IMR-90 (cell line): ENCODE results near the gene KIF3B. TPM values are rescaled to one million over a fixed set of nuclear protein-coding genes. Genes with fewer than 3 reads are reported as not detected.

Experiments
- ATAC-seq: fragments of 200-7000 bp; cut with Tn5 transposase; 2 replicates; pipeline ENCODE4 v1.9.1; 2020; ENCODE audit warnings: low read depth, mild to moderate bottlenecking, moderate library complexity
- BruUV-seq: library from RNA; stranded (reverse); fragments of 400-500 nt; replicated peaks from 2 replicates; lab custom pipeline; 2021; lab: Mats Ljungman, UMichigan
- CTCF ChIA-PET: fragments of 300-600 bp; formaldehyde crosslinking; extraction: SDS; loops from one replicate; lab custom pipeline; 2021; ENCODE audit warnings: antibody characterized with exemption; lab: Yijun Ruan, JAX
- POLR2A ChIA-PET: fragments of 300-600 bp; sonication (Branson Sonifier 250); formaldehyde crosslinking; loops from one replicate; lab custom pipeline; 2022; ENCODE audit warnings: antibody characterized with exemption; ENCODE audit not compliant: unreplicated experiment; lab: Charles Lee
- DNase-seq: peaks from one replicate; pipeline ENCODE4 v3.0.0; 2013
- H2AFZ ChIP-seq: replicated peaks from 2 replicates; pipeline ENCODE3; 2013; ENCODE audit warnings: low read length, mild to moderate bottlenecking; ENCODE audit not compliant: poor library complexity
- H2AK5ac ChIP-seq: 2 replicates; pipeline ENCODE4 v1.6.1; 2013; ENCODE audit warnings: low read depth, low read length, inconsistent platforms
- H2AK9ac ChIP-seq: replicated peaks from 2 replicates; pipeline ENCODE3; 2013; ENCODE audit warnings: mild to moderate bottlenecking, low read depth, low read length, moderate library complexity; ENCODE audit not compliant: poor library complexity
- H2BK120ac ChIP-seq: 2 replicates; pipeline ENCODE4 v1.6.1; 2013; ENCODE audit warnings: low read depth, low read length, inconsistent platforms
- H2BK15ac ChIP-seq: 3 replicates; pipeline ENCODE4 v1.6.1; 2013; ENCODE audit warnings: low read depth, low read length, inconsistent platforms
- H2BK20ac ChIP-seq: 2 replicates; pipeline ENCODE4 v1.6.1; 2013; ENCODE audit warnings: low read depth, mild to moderate bottlenecking, inconsistent platforms, low read length, moderate library complexity
- H2BK5ac ChIP-seq: 2 replicates; pipeline ENCODE4 v1.6.1; 2013; ENCODE audit warnings: mild to moderate bottlenecking, low read depth, low read length, inconsistent platforms; ENCODE audit not compliant: poor library complexity, severe bottlenecking
- H3K14ac ChIP-seq: replicated peaks from 2 replicates; pipeline ENCODE4 v1.6.1; 2013; ENCODE audit warnings: low read depth, low read length, inconsistent platforms
- H3K18ac ChIP-seq: 2 replicates; pipeline ENCODE4 v1.6.1; 2013; ENCODE audit warnings: low read depth, low read length, control low read depth
- H3K23ac ChIP-seq: 2 replicates; pipeline ENCODE4 v1.6.1; 2013; ENCODE audit warnings: low read depth, low read length, inconsistent platforms
- H3K27ac ChIP-seq: 2 replicates; pipeline ENCODE4 v1.5.1; 2013; ENCODE audit warnings: mild to moderate bottlenecking, control low read depth, low read length; ENCODE audit not compliant: insufficient read depth
- H3K27me3 ChIP-seq: 2 replicates; pipeline ENCODE4 v1.6.1; 2013; ENCODE audit warnings: low read length; ENCODE audit not compliant: control insufficient read depth, insufficient read depth
- H3K36me3 ChIP-seq: 2 replicates; pipeline ENCODE4 v1.6.1; 2013; ENCODE audit warnings: low read length, mixed read lengths; ENCODE audit not compliant: control insufficient read depth, insufficient read depth
- H3K4ac ChIP-seq: 2 replicates; pipeline ENCODE4 v1.6.1; 2013; ENCODE audit warnings: low read depth, low read length, inconsistent platforms
- H3K4me1 ChIP-seq: 2 replicates; pipeline ENCODE4 v1.6.1; 2013; ENCODE audit warnings: low read length, mixed read lengths; ENCODE audit not compliant: control insufficient read depth, insufficient read depth
- H3K4me2 ChIP-seq: 2 replicates; pipeline ENCODE4 v1.6.1; 2013; ENCODE audit warnings: low read depth, mild to moderate bottlenecking, control low read depth, low read length, moderate library complexity
- H3K4me3 ChIP-seq: 2 replicates; pipeline ENCODE4 v1.5.1; 2013; ENCODE audit warnings: low read depth, mild to moderate bottlenecking, control low read depth, low read length, moderate library complexity; ENCODE audit not compliant: insufficient read depth
- H3K56ac ChIP-seq: 2 replicates; pipeline ENCODE4 v1.6.1; 2013; ENCODE audit warnings: low read length, inconsistent platforms; ENCODE audit not compliant: insufficient read depth; ENCODE audit errors: extremely low read depth
- H3K79me1 ChIP-seq, 2 experiments: 2 replicates each; pipeline ENCODE4 v1.6.1; 2013; ENCODE audit warnings: low read length in 2 of 2, inconsistent platforms in 1 of 2, low read depth in 1 of 2
- H3K9ac ChIP-seq: 2 replicates; pipeline ENCODE4 v1.6.1; 2013; ENCODE audit warnings: low read depth, low read length, control low read depth
- H3K9me1 ChIP-seq: 2 replicates; pipeline ENCODE4 v1.6.1; 2013; ENCODE audit warnings: low read length, inconsistent platforms; ENCODE audit not compliant: insufficient read depth
- H3K9me3 ChIP-seq: 2 replicates; pipeline ENCODE4 v1.6.1; 2013; ENCODE audit warnings: low read length; ENCODE audit not compliant: control insufficient read depth, insufficient read depth
- H4K20me1 ChIP-seq: 2 replicates; pipeline ENCODE4 v1.6.1; 2013; ENCODE audit warnings: low read length, inconsistent platforms; ENCODE audit not compliant: insufficient read depth
- H4K5ac ChIP-seq: 2 replicates; pipeline ENCODE4 v1.6.1; 2013; ENCODE audit warnings: mild to moderate bottlenecking, low read depth, low read length, control low read depth
- H4K8ac ChIP-seq, 2 experiments: 2 replicates each; pipeline ENCODE4 v1.6.1; 2013; ENCODE audit warnings: low read depth in 2 of 2, low read length in 2 of 2, control low read depth in 1 of 2, inconsistent platforms in 1 of 2
- H4K91ac ChIP-seq: 2 replicates; pipeline ENCODE4 v1.6.1; 2013; ENCODE audit warnings: low read depth, low read length, inconsistent platforms; ENCODE audit not compliant: insufficient read depth
- BHLHE40 ChIP-seq: fragments of 150-350 bp; IDR thresholded peaks from 2 replicates; pipeline ENCODE4 v1.6.1; 2016; ENCODE audit warnings: mild to moderate bottlenecking, low read depth, low read length
- CTCF ChIP-seq: conservative IDR thresholded peaks from 2 replicates; pipeline ENCODE4 v1.5.1; 2012; ENCODE audit warnings: mild to moderate bottlenecking, low read depth, low read length, improper control_type of control experiment
- FOS ChIP-seq: fragments of 150-350 bp; IDR thresholded peaks from 2 replicates; pipeline ENCODE4 v1.6.1; 2016; ENCODE audit warnings: low read depth, low read length
- POLR2A ChIP-seq: IDR thresholded peaks from 2 replicates; pipeline ENCODE4 v1.6.1; 2012; ENCODE audit warnings: mild to moderate bottlenecking, low read depth, low read length
- RAD21 ChIP-seq: IDR thresholded peaks from 2 replicates; pipeline ENCODE4 v1.6.1; 2012; ENCODE audit warnings: low read length, improper control_type of control experiment
- RCOR1 ChIP-seq: IDR thresholded peaks from 2 replicates; pipeline ENCODE4 v1.6.1; 2012; ENCODE audit warnings: mild to moderate bottlenecking, low read length, improper control_type of control experiment; ENCODE audit not compliant: insufficient replicate concordance
- RFX5 ChIP-seq: IDR thresholded peaks from 2 replicates; pipeline ENCODE4 v1.8.0; 2012; ENCODE audit warnings: low read depth, mild to moderate bottlenecking, low read length, moderate library complexity
- WGBS, 2 experiments: methylation state at CpG; one replicate each; pipeline versions ENCODE4 v1.1.5 to v1.1.7; 2013; ENCODE audit warnings: missing lambda C conversion rate in 2 of 2; ENCODE audit not compliant: insufficient read length in 1 of 2; ENCODE audit errors: extremely low coverage in 2 of 2; 5-methylcytosine and 5-hydroxymethylcytosine counted together
- dilution Hi-C: fragments of 300-500 bp; cut with HindIII; formaldehyde crosslinking; loops from one replicate; pipeline ENCODE4 v1.14.3; 2018; ENCODE audit warnings: low sequenced_read_pairs; ENCODE audit not compliant: unreplicated experiment
- in situ Hi-C: fragments of 300-500 bp; cut with MboI; formaldehyde crosslinking; loops from 3 replicates; pipeline ENCODE4 v1.14.3; 2019; ENCODE audit warnings: low sequenced_read_pairs, inconsistent platforms, mixed read lengths
- intact Hi-C: fragments of 100-400 bp; cut with micrococcal nuclease; formaldehyde crosslinking; loops from 2 replicates; pipeline ENCODE4 v1.10.0; 2022
- polyA plus RNA-seq, 3 experiments: library from polyadenylated mRNA; depleted of rRNA; stranded (reverse); fragments of >200 nt; gene quantifications; 2 replicates each; pipeline ENCODE4 v1.2.3, GENCODE V29; 2012; ENCODE audit warnings: low replicate concordance in 1 of 3
- total RNA-seq: library from RNA; depleted of rRNA; stranded (reverse); fragments of >200 nt; gene quantifications from 2 replicates; pipeline ENCODE4 v1.2.3, GENCODE V29; 2012

The KIF3B gene
- total and polyA plus RNA-seq, 2 of the 4 experiments (the other 2 are of a cell fraction): 17.1 to 28.1 TPM

- Histone ChIP-seq H3K27ac (no peak overlapping the region), H4K20me1 (no peaks in the 10 kb centered on the region), H2AFZ (no peak overlapping the region), H4K5ac (no peak overlapping the region), H3K4ac (no peak overlapping the region), H2BK20ac (no peak overlapping the region), H3K56ac (no peak overlapping the region), H3K4me1 (peaks cover 2% of the 10 kb centered on the region; the same call in 1 of the 2 replicates), H4K91ac (no peak overlapping the region), H3K9me3 (no peaks in the 10 kb centered on the region), H3K14ac (no peak overlapping the region), H3K9me1 (0 out of 2 replicates have a peak, but pooled peaks cover 2% of the 10 kb centered on the region), H2BK120ac (no peak overlapping the region), H2BK5ac (no peak overlapping the region), H3K4me3 (no peak overlapping the region), H2AK9ac (no peak overlapping the region), H3K9ac (no peak overlapping the region), H3K27me3 (no peaks in the 10 kb centered on the region), H3K36me3 (peaks cover 19% of the 10 kb centered on the region), H4K8ac (no peak overlapping the region), H3K4me2 (no peak overlapping the region), H2AK5ac (no peak overlapping the region), H3K23ac (no peak overlapping the region), H3K79me1 (peaks cover 7 to 11% of the 10 kb centered on the region in 2 experiments; a peak in 2 of 4 replicates), H3K18ac (no peak overlapping the region), H2BK15ac (no peak overlapping the region)
- no CpG with 5 or more reads among the region's 2 CpGs for WGBS, 2 experiments
- CTCF ChIA-PET: interaction anchor here (0.7 kb wide), 1 partner anchor 33 kb away, joined by 3 read pairs; no protein-coding TSS in a partner anchor
- POLR2A ChIA-PET: no interaction called here
- in situ Hi-C loops: no loop called here
- BruUV-seq: no TSS peak
- DNase-seq (no peak), ATAC-seq (no peak)
- TF ChIP-seq POLR2A (no peak), RFX5 (no peak), BHLHE40 (no peak), RCOR1 (no peak), CTCF (no peak), RAD21 (no peak), FOS (no peak)
- intact Hi-C loops: no loop called here
- dilution Hi-C loops: no loop called here
These were observed 38.4 kb downstream of the KIF3B start for GRCh38 chr20:32315891-32316290.
